ENCODE results near the gene WNK3.

DNA sequence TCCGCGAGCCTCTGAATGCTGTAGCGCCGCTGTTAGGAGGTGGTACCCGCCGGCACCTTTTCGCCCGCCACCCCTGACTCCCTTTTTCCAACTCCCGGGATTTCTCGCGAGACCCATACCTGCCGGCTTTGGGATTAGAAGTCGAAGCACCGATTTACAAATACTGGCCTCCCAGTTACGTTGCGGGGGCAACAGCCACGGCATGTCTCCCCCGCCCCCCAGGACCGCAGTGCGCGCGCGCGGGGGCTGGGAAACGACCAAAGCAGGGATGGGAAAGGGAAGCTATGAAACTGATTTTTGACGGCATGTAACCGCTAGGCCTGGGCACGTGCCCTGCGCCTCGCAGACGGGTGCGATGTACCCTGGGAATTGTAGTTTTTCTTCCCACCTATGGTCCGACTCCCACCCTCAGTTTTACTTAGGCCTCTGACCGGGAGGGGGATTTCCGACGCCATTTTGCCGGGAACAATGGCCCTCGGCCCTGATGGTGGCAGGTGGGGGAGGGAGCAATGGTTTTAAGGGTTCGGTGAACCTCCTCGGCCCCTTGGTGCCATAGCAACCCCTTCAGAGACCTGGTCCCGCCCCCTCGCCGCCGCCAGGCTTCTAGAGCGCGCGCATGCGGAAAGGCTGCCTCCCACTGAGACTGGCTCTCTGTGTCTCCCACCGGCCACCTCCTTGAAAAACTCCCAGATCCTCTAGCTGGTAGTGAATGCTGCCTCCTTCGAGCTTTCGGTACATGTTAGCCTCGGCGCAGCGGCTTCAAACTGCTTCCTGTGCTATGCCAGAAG, 772 bp upstream of the WNK3 start:
- TF ChIP-seq POLR2A (IDR thresholded peaks at IDR 0.05; ENCODE audit: low read depth, low read length) (no peak), SMAD1 (IDR thresholded peaks at IDR 0.05; ENCODE audit: low read depth, partially characterized antibody) (no peak), CTCF (IDR thresholded peaks at IDR 0.05 in 2 of 3, conservative IDR thresholded peaks at IDR 0.05 in 1 of 3; ENCODE audit: control insufficient read depth in 2 of 3, extremely low read depth in 1 of 3, insufficient read depth in 1 of 3, low read depth in 3 of 3, low read length in 3 of 3) (no peak), RAD21 (IDR thresholded peaks at IDR 0.05; ENCODE audit: insufficient read depth, low read depth, low read length) (no peak), MTA3 (IDR thresholded peaks at IDR 0.05; ENCODE audit: borderline replicate concordance, low read length) (no peak), STAT1 (conservative IDR thresholded peaks at IDR 0.05) (no peak), DPF2 (IDR thresholded peaks at IDR 0.05) (no peak), CREM (IDR thresholded peaks at IDR 0.05; ENCODE audit: low read depth) (no peak), ZNF217 (IDR thresholded peaks at IDR 0.05) (no peak), NRF1 (conservative IDR thresholded peaks at IDR 0.05; ENCODE audit: low read depth, low read length) (no peak), HDAC2 (IDR thresholded peaks at IDR 0.05) (no peak)
- TF ChIP-seq, protein P1, sequence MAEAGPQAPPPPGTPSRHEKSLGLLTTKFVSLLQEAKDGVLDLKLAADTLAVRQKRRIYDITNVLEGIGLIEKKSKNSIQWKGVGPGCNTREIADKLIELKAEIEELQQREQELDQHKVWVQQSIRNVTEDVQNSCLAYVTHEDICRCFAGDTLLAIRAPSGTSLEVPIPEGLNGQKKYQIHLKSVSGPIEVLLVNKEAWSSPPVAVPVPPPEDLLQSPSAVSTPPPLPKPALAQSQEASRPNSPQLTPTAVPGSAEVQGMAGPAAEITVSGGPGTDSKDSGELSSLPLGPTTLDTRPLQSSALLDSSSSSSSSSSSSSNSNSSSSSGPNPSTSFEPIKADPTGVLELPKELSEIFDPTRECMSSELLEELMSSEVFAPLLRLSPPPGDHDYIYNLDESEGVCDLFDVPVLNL (IDR thresholded peaks at IDR 0.05; ENCODE audit: low read depth, low read length): no peak

Measured in GM12878 (cell line).